PC-3 (cell line): Measurements from ENCODE around the gene UNC13C.

Source experiments
- CTCF ChIP-seq: fragments of 300-600 bp; sonication (generic); conservative IDR thresholded peaks from 2 replicates; pipeline ENCODE4 v1.5.1; 2017; ENCODE audit warnings: antibody characterized with exemption, low read depth, mild to moderate bottlenecking, low read length
- EZH2 ChIP-seq: fragments of 300-600 bp; sonication (generic); IDR thresholded peaks from one replicate; pipeline ENCODE4 v1.6.1; 2017; ENCODE audit warnings: antibody characterized with exemption, mild to moderate bottlenecking, low read length; ENCODE audit not compliant: unreplicated experiment

- TF ChIP-seq CTCF (no peak), EZH2 (no peak)
Measured at GRCh38 chr15:54312528-54312927, 334.3 kb downstream of the UNC13C start.
